HTERT RPE-1 (cell line): ENCODE data around the gene TUBGCP3.

Source experiments
- in situ Hi-C: fragments of 300-500 bp; cut with MboI; formaldehyde crosslinking; loops from 4 replicates; pipeline ENCODE4 v1.14.3; 2020; ENCODE audit warnings: low sequenced_read_pairs

TUBGCP3 gene

GRCh38 chr13:112617754-112618375 is 29.9 kb upstream of the TUBGCP3 start:
- in situ Hi-C loops = no loop called here

GRCh38 chr13:112616586-112617362 is 28.8 kb upstream of the TUBGCP3 start:
- in situ Hi-C loops = no loop called here

- in situ Hi-C loops = no loop called here
Observed at GRCh38 chr13:112615391-112615790, 27.4 kb upstream of the TUBGCP3 start.

- in situ Hi-C loops = no loop called here
Observed at GRCh38 chr13:112614835-112615234, 26.9 kb upstream of the TUBGCP3 start.

- in situ Hi-C loops = no loop called here
Observed at GRCh38 chr13:112608212-112608611, 20.3 kb upstream of the TUBGCP3 start.

- in situ Hi-C loops = no loop called here
Observed at GRCh38 chr13:112606109-112607001, 18.4 kb upstream of the TUBGCP3 start.

- in situ Hi-C loops = no loop called here
Observed at GRCh38 chr13:112605531-112605990, 17.6 kb upstream of the TUBGCP3 start.

- in situ Hi-C loops = no loop called here
Observed at GRCh38 chr13:112603641-112604225, 15.8 kb upstream of the TUBGCP3 start.

GRCh38 chr13:112602189-112602588 is 14.2 kb upstream of the TUBGCP3 start:
- in situ Hi-C loops = no loop called here

- in situ Hi-C loops = no loop called here
Observed at GRCh38 chr13:112601371-112601770, 13.4 kb upstream of the TUBGCP3 start.

GRCh38 chr13:112596235-112596634 is 8.3 kb upstream of the TUBGCP3 start:
- in situ Hi-C loops = no loop called here

- in situ Hi-C loops = no loop called here
Observed at GRCh38 chr13:112592647-112593046, 4.7 kb upstream of the TUBGCP3 start.

GRCh38 chr13:112592181-112592580 is 4.2 kb upstream of the TUBGCP3 start:
- in situ Hi-C loops = no loop called here

GRCh38 chr13:112588490-112589297 is 741 bp upstream of the TUBGCP3 start:
- in situ Hi-C loops = no loop called here

GRCh38 chr13:112587212-112587763 is 665 bp downstream of the TUBGCP3 start:
- in situ Hi-C loops = no loop called here

GRCh38 chr13:112586334-112586960 is 1.5 kb downstream of the TUBGCP3 start:
- in situ Hi-C loops = no loop called here

- in situ Hi-C loops = no loop called here
Observed at GRCh38 chr13:112583592-112584277, 4.2 kb downstream of the TUBGCP3 start.

- in situ Hi-C loops = no loop called here
Observed at GRCh38 chr13:112582263-112582662, 5.7 kb downstream of the TUBGCP3 start.

- in situ Hi-C loops = no loop called here
Observed at GRCh38 chr13:112580912-112581311, 7.0 kb downstream of the TUBGCP3 start.
